HG02973 (cell line): ENCODE measurements around the gene ADCY4.
A peak's percentile ranks its signal among the peaks of the same experiment; 100 is the strongest.

Experiments
- ATAC-seq: cut with Tn5 transposase; IDR thresholded peaks from one replicate; pipeline ENCODE4 v1.9.1; 2021; ENCODE audit warnings: moderate library complexity; ENCODE audit not compliant: unreplicated experiment

ADCY4 gene

GRCh38 chr14:24279301-24280186, 55.3 kb downstream of the ADCY4 start:
- no peak for ATAC-seq

GRCh38 chr14:24278424-24278823, 56.4 kb downstream of the ADCY4 start:
- ATAC-seq, result no peak

- ATAC-seq, result no peak
Measured at GRCh38 chr14:24277606-24278321, 57.1 kb downstream of the ADCY4 start.

GRCh38 chr14:24277071-24277470, 57.8 kb downstream of the ADCY4 start:
- ATAC-seq, result no peak

GRCh38 chr14:24274101-24274543, 60.7 kb downstream of the ADCY4 start:
- ATAC-seq, result peak; percentile 44

- no peak for ATAC-seq
Measured at GRCh38 chr14:24273422-24273998, 61.4 kb downstream of the ADCY4 start.

GRCh38 chr14:24272467-24272866, 62.4 kb downstream of the ADCY4 start:
- no peak for ATAC-seq

GRCh38 chr14:24271834-24272263, 63.0 kb downstream of the ADCY4 start:
- ATAC-seq, result no peak

- ATAC-seq, result peak; percentile 81
Measured at GRCh38 chr14:24271134-24271833, 63.6 kb downstream of the ADCY4 start, which contains the start of gene RABGGTA. Gene RABGGTA (minus strand): TSS chr14:24271597. CDS start chr14:24271115, 482 bp downstream.

GRCh38 chr14:24270537-24271133, 64.2 kb downstream of the ADCY4 start:
- ATAC-seq, result no peak

- ATAC-seq, result no peak
Measured at GRCh38 chr14:24269910-24270536, 64.8 kb downstream of the ADCY4 start.

- ATAC-seq, result no peak
Measured at GRCh38 chr14:24269368-24269767, 65.5 kb downstream of the ADCY4 start.
